CD4-positive, alpha-beta T cell (primary cell): Measurements from ENCODE around the gene NKAIN2. TPM values are rescaled to one million over a fixed set of nuclear protein-coding genes. Genes with fewer than 3 reads are reported as not detected.

Experiments
- ATAC-seq: fragments of 200-7000 bp; cut with Tn5 transposase; one replicate; pipeline ENCODE4 v1.10.0; 2022; ENCODE audit warnings: mild to moderate bottlenecking; ENCODE audit not compliant: poor library complexity
- CTCF ChIA-PET: fragments of 350-600 bp; sonication (Branson Sonifier 250); formaldehyde crosslinking; loops from one replicate; lab custom pipeline; 2021; ENCODE audit warnings: antibody characterized with exemption, inconsistent platforms; lab: Charles Lee
- POLR2A ChIA-PET: fragments of 350-600 bp; sonication (Branson Sonifier 250); formaldehyde crosslinking; loops from one replicate; lab custom pipeline; 2021; ENCODE audit warnings: antibody characterized with exemption, inconsistent platforms; lab: Charles Lee
- DNase-seq, 14 experiments: peaks; one replicate each; pipeline ENCODE4 v3.0.0-alpha.2; 2013 to 2020; ENCODE audit warnings: mixed read lengths in 2 of 14
- H3K27ac ChIP-seq, 2 donors: one replicate each; pipeline versions ENCODE4 v1.5.1 to v1.7.0; 2013; ENCODE audit warnings: low read length in 2 of 2, low read depth in 1 of 2, mild to moderate bottlenecking in 1 of 2
- H3K27me3 ChIP-seq, 2 experiments: 1 replicate in 1 of 2; 2 replicates in 1 of 2; pipeline versions ENCODE4 v1.6.1 to v1.7.0; 2013; ENCODE audit warnings: low read length in 2 of 2, control low read depth in 1 of 2, mild to moderate bottlenecking in 1 of 2, moderate library complexity in 1 of 2; ENCODE audit not compliant: insufficient read depth in 2 of 2, control insufficient read depth in 1 of 2
- H3K36me3 ChIP-seq: one replicate; pipeline ENCODE4 v1.6.1; 2013; ENCODE audit warnings: low read length, control low read depth; ENCODE audit not compliant: insufficient read depth
- H3K4me1 ChIP-seq: one replicate; pipeline ENCODE4 v1.6.1; 2013; ENCODE audit warnings: low read length, control low read depth; ENCODE audit not compliant: insufficient read depth
- H3K4me3 ChIP-seq: one replicate; pipeline ENCODE4 v1.5.1; 2013; ENCODE audit warnings: mild to moderate bottlenecking, low read length, moderate library complexity
- H3K9me3 ChIP-seq, 2 experiments: 1 replicate in 1 of 2; 2 replicates in 1 of 2; pipeline versions ENCODE4 v1.6.1 to v1.7.0; 2013; ENCODE audit warnings: low read length in 2 of 2, mild to moderate bottlenecking in 2 of 2, control low read depth in 1 of 2, moderate library complexity in 1 of 2; ENCODE audit not compliant: control insufficient read depth in 1 of 2, insufficient read depth in 1 of 2
- H3K27ac Mint-ChIP-seq: one replicate; pipeline ENCODE4 v1.8.0; 2020; ENCODE audit warnings: mixed read lengths
- H3K27me3 Mint-ChIP-seq: one replicate; pipeline ENCODE4 v1.8.0; 2021; ENCODE audit warnings: mixed read lengths
- H3K36me3 Mint-ChIP-seq: one replicate; pipeline ENCODE4 v1.8.0; 2021; ENCODE audit warnings: low read depth, mixed read lengths
- H3K4me1 Mint-ChIP-seq: one replicate; pipeline ENCODE4 v1.8.0; 2021; ENCODE audit warnings: low read depth, mixed read lengths
- H3K4me3 Mint-ChIP-seq: one replicate; pipeline ENCODE4 v1.8.0; 2020; ENCODE audit warnings: mild to moderate bottlenecking, mixed read lengths
- H3K9me3 Mint-ChIP-seq: one replicate; pipeline ENCODE4 v1.8.0; 2020; ENCODE audit warnings: mixed read lengths
- CTCF ChIP-seq: fragments of 200-600 bp; IDR thresholded peaks from one replicate; pipeline ENCODE4 v1.8.0; 2022; ENCODE audit warnings: antibody characterized with exemption, mild to moderate bottlenecking
- intact Hi-C, 2 experiments: fragments of 100-400 bp; cut with DNase I in 1 of 2; cut with micrococcal nuclease in 1 of 2; formaldehyde crosslinking; loops; one replicate each; pipeline versions ENCODE4 v1.15.1 to v1.9.0; 2023 to 2025; cut with DNase I, micrococcal nuclease
- total RNA-seq, 174 experiments: library from RNA in 2 of 174; stranded (reverse) in 2 of 174; gene quantifications; one replicate each; pipeline ENCODE4 v1.2.3 and lab custom pipeline; 2021 to 2026

The NKAIN2 gene
- total RNA-seq, 2 experiments from 2014 or later, result not detected

GRCh38 chr6:124269733-124270132 is 466.1 kb downstream of the NKAIN2 start:
- Mint-ChIP-seq H3K4me3 (no peak overlapping the region), H3K27me3 (no peaks in the 10 kb centered on the region)
- H3K27ac ChIP-seq, result no peak overlapping the region

GRCh38 chr6:124273701-124274100 is 470.0 kb downstream of the NKAIN2 start:
- Mint-ChIP-seq H3K27me3 (no peaks in the 10 kb centered on the region), H3K4me1 (no peaks in the 10 kb centered on the region), H3K4me3 (no peak overlapping the region), H3K36me3 (no peaks in the 10 kb centered on the region), H3K9me3 (peaks cover 2% of the 10 kb centered on the region), H3K27ac (no peak overlapping the region)
- intact Hi-C loops, result no loop called here
- ChIA-PET CTCF (no interaction called here), POLR2A (no interaction called here)
- no peaks in the 10 kb centered on the region for H3K27me3 ChIP-seq
- H3K9me3 ChIP-seq, result peaks cover 0 to 10% of the 10 kb centered on the region in 2 experiments
- no peak overlapping the region for H3K4me3 ChIP-seq
- no peak overlapping the region for H3K27ac ChIP-seq
- H3K36me3 ChIP-seq, result no peaks in the 10 kb centered on the region
- no peak for DNase-seq
- no peak for ATAC-seq
- TF ChIP-seq CTCF, result no peak
- no peaks in the 10 kb centered on the region for H3K4me1 ChIP-seq

More at GRCh38 chr6:124269733-124270132, 466.1 kb downstream of the NKAIN2 start:
- H3K27ac Mint-ChIP-seq, result no peak overlapping the region
- intact Hi-C loops, result no loop called here
- ChIA-PET CTCF (no interaction called here), POLR2A (no interaction called here)
- Histone ChIP-seq H3K4me3 (no peak overlapping the region), H3K36me3 (no peaks in the 10 kb centered on the region), H3K9me3 (peaks cover 0 to 10% of the 10 kb centered on the region in 2 experiments), H3K4me1 (no peaks in the 10 kb centered on the region), H3K27me3 (no peaks in the 10 kb centered on the region)
- H3K36me3 Mint-ChIP-seq, result no peaks in the 10 kb centered on the region
- TF ChIP-seq CTCF, result no peak
- no peak for ATAC-seq
- no peak for DNase-seq
- peaks cover 2% of the 10 kb centered on the region for H3K9me3 Mint-ChIP-seq
- no peaks in the 10 kb centered on the region for H3K4me1 Mint-ChIP-seq

- CTCF ChIA-PET, result no interaction called here
- H3K4me3 Mint-ChIP-seq, result no peak overlapping the region
Measured at GRCh38 chr6:124282541-124282940, 478.9 kb downstream of the NKAIN2 start.

More at GRCh38 chr6:124282541-124282940, 478.9 kb downstream of the NKAIN2 start:
- intact Hi-C loops, result no loop called here
- Mint-ChIP-seq H3K36me3 (no peaks in the 10 kb centered on the region), H3K27me3 (no peaks in the 10 kb centered on the region), H3K9me3 (peaks cover 2% of the 10 kb centered on the region), H3K4me1 (no peaks in the 10 kb centered on the region), H3K27ac (no peak overlapping the region)
- POLR2A ChIA-PET, result no interaction called here
- no peak overlapping the region for H3K27ac ChIP-seq
- H3K9me3 ChIP-seq, result no peaks in the 10 kb centered on the region
- no peak for DNase-seq
- no peak for ATAC-seq
- H3K4me1 ChIP-seq, result no peaks in the 10 kb centered on the region
- no peaks in the 10 kb centered on the region for H3K27me3 ChIP-seq
- H3K36me3 ChIP-seq, result no peaks in the 10 kb centered on the region
- no peak for TF ChIP-seq CTCF
- H3K4me3 ChIP-seq, result no peak overlapping the region
